HG03064 (cell line): ENCODE measurements around the gene SMCR8.
"Not testable (repeated sequence)": the region's sequence is repeated elsewhere in the genome, so short reads cannot be mapped to it uniquely, and the experiment has no call there.

Experiments used
- ATAC-seq: cut with Tn5 transposase; IDR thresholded peaks from one replicate; pipeline ENCODE4 v1.9.1; 2021; ENCODE audit warnings: low read depth; ENCODE audit not compliant: unreplicated experiment

Gene SMCR8

DNA sequence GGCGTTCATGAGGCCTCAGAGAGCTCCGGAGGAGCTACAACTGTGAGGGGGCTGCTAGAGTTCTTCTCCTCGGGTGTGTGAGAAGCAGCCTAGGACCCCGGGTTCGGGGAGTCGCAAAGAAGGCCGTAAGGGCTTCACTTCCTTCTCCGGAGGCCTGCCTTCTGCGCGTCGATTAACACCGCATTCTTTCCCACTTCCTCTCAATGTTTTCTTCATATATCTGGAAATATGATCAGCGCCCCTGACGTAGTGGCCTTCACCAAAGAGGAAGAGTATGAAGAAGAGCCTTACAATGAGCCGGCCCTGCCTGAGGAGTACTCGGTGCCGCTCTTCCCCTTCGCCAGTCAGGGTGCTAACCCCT, 449 bp downstream of the SMCR8 start:
- ATAC-seq: no peak

DNA sequence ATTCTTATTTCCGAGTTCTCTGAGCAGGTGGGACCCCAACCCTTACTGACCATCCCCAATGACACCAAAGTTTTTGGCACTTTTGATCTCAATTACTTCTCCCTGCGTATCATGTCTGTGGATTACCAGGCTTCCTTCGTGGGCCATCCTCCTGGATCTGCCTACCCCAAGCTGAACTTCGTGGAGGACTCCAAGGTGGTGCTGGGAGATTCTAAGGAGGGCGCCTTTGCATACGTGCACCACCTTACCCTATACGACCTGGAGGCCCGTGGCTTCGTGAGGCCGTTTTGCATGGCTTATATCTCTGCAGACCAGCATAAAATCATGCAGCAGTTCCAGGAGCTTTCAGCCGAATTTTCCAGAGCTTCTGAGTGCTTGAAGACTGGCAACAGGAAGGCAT, 868 bp downstream of the SMCR8 start:
- no peak for ATAC-seq

DNA sequence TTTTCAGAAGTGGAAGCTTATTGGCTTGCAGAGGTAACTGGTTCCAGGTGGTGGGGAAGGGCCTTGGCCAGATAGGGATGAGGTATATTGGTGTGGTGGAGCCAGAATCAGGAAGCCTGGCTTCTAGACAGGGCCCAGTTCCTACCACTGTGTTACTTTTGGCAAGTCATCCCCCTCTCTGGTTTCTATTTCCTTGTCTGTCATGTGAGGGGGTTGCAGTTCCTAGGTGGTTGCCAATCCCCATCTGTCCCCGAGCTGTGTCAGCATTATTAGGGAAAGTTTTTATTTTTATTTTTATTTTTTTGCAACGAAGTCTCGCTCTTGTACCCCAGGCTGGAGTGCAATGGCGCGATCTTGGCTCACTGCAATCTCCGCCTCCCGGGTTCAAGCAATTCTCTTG, 3.0 kb downstream of the SMCR8 start:
- no peak for ATAC-seq

DNA sequence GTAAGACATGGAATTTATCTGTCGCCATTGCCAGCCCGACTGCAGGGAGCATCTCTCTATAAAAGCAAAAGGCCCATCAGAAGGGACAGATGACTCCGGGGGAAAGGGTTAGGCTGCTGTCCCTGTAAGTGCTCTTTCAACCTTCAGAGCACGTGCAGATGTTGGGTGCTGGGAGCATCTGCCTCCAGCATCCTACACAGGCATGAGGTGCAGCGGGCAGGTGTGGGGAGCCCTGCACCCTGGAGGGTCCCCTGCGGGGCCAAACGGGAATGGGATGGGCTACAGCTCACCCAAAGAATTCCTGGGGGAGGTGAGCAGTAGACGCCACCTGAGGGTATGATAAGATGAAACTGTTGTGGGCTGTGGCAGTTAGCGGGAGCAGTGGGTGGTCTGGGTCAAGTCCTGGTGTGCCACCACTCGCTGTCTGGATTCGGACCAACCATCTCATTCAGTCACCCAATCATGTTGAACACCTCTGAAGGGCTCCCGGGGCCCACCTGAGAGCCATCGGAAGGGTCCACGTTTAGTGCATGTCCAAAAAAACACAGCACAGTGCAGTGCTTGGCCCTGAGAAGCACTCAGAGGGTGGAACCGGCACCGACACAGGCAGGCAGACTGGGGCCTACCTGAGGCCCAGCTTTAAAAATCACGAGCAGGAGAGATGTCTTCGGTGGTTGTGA, 3.8 kb downstream of the SMCR8 start:
- ATAC-seq: no peak

DNA sequence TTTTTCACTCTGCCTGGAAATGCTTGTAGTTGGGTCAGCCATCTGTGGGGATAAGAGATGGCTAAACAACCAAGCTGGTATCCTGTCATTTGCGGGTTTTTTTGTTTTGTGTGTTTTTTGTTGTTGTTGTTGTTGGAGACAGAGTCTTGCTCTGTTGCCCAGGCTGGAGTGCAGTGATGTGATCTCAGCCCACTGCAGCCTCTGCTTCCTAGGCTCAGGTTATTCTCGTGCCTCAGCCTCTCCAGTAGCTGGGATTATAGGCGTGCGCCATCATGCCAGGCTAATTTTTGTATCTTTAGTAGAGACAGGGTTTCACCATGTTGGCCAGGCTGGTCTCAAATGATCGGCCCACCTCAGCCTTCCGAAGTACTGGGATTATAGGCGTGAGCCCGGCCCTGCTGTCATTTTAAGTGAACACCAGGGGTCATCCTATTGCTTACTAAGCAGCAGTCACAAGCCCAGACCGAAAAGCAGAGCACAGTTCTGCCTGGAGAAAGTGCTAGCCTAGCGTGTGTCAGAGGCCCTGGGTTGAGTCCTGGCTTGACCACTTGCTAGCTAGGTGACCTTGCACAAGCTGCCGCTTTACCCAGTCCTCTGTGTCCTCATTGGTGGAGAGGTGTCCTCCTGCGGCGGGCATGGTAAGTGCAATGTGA, 4.6 kb downstream of the SMCR8 start:
- no peak for ATAC-seq

DNA sequence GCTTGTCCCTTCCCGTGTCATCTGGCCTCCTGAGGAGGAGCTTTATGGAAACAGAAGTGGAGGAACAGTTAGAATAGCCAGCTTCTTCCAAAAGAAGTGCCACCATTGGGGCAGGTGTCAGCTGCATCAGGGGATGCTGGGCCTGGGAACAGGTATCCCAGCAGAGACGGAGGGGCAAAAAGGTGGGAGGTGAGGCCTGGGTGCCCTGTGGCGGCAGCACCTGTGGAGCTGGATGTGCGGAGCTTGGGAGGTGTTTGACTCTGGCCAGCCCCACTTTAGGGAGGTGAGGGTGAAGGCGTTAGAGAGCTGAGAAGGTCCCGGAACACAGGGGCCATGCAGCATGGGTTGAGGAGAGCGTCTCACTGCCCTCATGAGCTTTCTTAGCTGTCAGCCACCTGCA, 5.2 kb downstream of the SMCR8 start:
- ATAC-seq: no peak

DNA sequence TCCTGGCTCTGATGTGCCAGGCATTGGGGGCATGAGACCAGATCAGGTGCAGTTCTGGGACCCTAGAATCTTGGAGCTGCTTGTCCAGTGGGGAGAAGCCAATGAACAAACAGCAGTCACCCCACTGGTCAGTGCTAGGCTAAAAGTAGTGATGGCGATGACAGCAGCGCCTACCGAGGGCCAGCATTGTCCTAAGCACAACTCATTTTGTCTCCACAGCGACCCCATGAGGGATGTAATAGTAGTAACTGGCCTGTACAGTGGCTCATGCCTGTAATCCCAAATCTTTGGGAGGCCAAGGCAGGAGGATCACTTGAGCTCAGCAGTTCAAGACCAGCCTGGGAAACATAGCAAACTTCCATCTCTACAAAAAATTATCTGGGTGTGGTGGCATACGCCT, 6.2 kb downstream of the SMCR8 start:
- no peak for ATAC-seq

DNA sequence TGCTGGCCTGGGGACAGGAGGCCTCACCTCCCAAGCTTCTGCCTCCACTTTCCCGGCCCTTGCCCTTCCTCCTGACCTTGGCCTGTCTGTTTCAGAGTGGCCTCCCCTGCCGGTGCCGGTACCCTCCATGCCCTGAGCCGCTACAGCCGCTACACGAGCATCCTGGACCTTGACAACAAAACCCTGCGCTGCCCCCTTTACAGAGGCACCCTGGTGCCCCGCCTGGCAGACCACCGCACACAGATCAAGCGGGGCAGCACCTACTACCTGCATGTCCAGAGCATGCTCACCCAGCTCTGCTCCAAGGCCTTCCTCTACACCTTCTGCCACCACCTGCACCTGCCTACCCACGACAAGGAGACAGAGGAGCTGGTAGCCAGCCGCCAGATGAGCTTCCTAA, 7.4 kb downstream of the SMCR8 start:
- no peak for ATAC-seq

DNA sequence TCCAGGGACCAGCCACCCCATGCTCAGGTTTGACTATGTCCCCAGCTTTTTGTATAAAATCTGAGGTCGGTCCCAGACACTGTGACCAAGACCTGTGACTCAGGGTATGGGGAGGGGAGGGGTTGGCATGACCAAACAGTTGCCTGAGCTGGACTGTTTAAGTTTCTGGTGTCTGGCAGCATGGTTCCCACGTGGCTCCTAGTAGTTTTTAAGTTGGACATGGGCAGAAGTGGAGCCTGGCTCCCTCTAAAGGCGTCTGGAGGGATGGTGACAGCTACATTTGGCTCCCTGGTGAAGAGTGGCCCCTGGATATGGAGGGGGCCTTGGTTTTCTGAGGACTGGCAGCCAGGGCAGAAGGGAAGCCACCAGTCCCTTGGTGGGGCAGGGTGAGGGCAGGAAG, 7.9 kb downstream of the SMCR8 start:
- no peak for ATAC-seq

DNA sequence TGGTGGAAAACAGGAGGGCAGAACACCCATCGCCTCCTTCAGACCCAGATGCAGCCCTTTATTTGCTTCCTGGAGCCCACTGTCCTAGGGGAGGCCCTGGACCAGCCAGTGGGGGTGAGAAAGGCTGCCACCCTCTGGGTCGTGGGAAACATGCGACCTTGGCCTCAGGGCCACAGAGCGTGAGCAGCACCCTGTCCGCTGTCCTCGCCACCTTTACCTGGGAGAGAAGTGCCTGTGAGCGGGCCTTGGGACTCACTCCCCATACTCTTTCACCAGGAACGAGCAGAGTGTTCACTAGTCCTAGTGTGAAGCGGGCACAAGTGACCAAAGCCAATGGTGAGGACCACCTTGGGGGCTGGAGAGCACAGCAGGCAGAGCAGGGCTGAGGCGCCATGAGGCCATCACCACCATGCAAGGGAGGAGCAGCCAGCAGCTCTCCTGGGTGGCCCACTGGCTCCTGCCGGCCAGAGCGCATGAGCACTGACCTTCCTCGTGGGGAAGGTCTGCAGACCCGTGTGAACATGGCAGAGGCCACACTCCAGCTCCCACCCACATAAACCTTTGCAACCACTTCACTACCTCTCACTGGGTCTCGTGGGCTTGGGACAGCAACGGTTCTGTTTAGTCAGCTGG, 8.5 kb downstream of the SMCR8 start:
- ATAC-seq: no peak

DNA sequence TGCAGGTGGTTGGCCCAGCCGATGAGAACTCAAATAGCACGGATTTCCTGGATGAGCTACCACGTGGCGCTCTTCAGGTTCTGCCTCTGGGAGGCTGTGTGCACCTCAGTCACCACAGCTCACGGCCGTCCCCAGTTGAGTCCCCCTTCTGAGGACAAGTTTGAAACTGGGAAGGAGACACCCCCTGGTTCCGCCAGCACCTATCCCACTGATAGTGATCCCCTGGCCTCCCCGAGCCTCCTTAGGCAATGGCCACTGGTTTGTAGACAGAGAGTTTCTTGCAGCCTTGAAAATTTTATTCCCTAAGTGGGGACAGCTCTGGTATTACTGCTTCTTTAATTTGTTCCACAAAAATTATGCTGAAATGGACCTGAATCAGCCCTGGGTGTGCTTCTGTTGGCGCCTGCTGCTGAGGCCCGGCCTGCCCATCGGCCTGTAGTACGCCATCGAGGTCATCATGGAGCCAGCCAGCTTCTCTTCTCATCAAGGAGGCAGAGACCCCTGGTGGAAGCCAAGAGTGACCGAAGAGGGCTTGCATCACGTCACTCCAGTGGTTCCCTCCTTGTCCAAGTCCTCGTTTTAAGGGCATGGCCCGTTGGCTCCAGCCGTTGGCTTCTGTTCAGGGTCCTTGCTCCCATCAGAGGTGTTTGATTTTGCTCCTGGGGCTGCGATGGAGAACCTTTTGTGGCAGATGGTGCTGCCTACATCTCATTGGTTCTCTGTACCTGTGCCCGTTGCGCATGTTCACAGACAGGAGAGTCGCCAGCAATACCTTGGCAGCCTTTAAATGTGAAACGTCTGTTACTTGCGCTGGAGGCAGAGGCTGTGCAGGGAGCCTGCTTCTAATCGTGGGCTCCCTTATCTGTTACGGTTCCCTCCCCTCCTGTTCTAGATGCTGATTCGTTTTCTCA, 9.3 kb downstream of the SMCR8 start:
- no peak for ATAC-seq

DNA sequence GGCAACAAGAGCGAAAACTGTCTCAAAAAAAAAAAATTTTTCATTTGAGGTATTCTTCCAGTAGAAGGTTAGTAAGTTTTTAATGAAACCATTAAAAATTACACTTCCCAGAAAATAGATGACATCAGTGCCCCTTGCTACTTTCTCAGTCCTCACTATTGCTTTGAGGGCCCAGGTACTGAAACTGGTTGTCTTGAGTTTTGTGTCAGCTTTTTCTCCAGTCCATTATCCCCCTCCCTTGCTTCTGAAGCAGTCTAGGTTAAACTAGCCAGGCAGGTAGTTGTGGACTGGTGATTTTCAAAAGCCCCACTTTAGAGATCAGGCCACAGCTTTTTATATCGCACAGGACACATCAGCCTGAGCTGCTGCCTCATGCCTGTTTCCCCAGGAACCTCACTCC, 10.9 kb downstream of the SMCR8 start:
- ATAC-seq: no peak

DNA sequence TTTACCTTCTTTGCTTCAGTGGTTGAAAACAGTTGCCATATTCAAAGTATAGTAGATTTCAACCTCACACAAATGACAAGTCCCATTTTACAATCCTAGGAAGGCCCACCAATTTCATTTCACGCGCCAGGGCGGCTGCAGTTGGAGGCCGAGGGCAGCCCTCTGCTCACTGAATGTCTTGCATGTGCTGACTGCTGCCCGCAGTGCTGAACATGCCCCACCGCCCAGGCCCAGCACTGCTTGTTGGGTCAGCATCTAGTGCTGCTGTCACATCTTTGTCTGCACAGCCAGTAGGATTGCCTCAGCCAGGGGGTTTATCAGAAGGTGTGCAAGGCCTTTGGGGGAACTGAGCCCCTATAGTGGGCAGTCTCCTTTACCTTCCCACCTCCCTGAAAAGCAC, 11.5 kb downstream of the SMCR8 start:
- no peak for ATAC-seq

DNA sequence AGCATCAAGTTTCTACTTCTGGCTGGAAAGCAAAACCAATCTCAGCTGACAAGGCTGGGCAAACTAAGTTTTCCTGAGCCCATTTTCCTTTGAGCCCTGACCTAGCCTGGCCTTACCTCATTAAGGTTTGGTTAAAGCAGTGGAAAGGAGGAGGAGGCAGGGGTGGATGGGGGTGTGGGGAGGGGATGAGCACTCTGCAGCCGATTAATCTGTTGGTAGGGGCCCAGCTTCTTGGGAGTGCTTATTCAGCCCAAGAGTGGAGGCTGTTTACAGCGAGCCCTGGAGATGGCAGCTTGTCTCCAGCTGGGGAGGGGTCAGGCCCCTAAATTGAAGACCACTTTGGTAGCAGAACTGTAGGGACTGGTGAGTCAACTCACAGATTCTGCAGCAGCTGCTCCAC, 12.0 kb downstream of the SMCR8 start:
- no peak for ATAC-seq

DNA sequence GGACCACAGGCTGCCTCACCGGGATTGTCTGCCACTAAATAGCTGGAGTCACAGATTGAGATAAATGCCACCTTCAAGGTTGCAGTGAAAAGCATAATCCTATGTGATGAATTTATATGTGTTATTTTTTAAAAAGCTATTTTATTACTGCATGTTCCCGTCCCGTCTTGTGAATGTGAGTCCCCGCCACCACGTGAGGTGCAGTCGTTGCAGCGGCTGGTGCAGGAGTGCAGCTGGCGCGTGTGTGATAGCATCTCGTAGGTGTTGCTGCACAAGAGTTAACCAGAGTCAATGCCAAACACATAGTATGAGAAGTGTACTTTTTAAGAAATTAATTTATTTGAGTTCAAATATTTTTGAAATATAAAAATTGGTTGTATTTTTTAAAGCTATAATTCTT, 12.5 kb downstream of the SMCR8 start:
- no peak for ATAC-seq

DNA sequence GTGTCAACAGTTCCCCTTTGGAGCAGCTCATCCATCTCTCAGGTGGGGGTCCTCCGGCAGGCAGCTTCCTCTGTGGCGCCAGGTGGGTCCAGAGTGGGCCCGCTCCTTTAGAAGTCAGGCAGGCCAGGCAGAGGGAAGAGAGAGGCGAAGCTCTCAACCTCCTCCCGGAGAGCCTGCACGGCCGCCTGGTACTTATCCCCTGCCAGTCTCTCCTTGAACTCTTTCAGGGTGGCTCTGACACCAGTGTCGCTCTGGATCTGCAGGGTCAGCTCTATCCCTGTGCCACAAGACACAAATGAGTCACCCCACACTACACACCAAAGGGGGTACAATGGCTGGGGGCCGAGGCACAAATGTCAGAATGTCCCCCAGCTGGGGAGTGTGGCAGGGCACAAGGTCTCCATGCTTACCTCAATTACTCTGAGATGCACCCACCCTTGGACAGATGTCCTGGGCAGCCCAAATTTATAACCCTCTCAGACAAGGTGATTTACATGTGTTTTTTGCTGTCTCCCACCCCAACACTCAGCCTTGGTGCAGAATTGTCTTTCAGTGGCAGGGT, 13.6 kb downstream of the SMCR8 start:
- ATAC-seq: no peak

DNA sequence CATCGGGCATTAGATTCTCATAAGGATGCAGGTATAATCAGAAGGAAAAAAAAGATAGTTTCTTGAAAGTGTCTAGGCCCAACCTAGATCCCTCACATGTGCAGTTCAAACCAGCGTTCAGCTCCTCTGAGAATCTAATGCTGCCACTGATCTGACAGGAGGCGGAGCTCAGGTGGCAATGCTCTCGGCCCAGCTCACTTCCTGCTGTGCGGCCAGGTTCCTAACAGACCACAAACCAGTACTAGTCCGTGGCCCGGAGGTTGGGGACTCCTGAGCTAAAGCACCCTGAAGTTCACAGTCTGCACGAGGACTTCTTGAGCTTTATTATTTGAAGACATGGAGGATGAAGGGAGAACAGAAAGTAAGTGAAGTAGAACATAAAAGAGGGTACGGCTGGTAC, 16.8 kb downstream of the SMCR8 start:
- no peak for ATAC-seq

DNA sequence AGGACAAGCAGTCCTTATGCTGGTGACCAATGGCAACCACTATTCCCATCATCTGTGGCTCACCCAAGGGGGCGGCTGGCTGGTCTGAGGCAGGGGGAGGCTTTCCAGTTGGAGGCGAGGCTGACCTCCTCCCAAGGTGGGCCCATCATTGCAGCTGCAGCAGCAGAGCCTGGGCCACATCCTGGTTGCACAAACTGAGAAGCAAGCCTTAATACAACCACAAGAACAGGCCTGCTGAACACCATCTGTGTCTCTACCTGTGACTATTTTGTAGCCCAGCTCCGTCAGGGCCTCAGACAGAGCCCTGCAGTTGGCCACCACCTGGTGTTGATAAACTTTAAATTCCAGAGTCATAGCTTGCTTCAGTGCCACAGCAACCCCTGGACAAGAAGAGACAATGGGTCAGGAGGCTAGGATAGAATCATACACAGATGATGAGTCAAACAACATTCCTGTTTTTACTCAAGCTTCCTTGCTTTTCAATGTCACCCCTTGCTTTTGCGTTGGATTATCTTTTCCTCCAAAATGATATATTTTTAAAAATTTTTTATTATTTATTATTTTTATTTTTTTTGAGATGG, 17.9 kb downstream of the SMCR8 start:
- no peak for ATAC-seq

DNA sequence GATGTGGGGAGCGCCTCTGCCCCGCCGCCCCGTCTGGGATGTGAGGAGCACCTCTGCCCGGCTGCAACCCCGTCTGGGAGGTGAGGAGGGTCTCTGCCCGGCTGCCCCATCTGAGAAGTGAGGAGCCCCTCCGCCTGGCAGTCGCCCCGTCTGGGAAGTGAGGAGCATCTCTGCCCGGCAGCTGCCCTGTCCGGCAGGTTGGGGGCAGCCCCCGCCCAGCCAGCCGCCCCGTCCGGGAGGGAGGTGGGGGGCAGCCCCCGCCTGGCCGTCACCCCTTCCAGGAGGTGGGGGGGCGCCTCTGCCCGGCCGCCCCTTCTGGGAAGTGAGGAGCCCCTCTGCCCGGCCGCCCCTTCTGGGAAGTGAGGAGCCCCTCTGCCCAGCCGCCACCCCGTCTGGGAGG, 23.1 kb downstream of the SMCR8 start:
- ATAC-seq: not testable (repeated sequence)

DNA sequence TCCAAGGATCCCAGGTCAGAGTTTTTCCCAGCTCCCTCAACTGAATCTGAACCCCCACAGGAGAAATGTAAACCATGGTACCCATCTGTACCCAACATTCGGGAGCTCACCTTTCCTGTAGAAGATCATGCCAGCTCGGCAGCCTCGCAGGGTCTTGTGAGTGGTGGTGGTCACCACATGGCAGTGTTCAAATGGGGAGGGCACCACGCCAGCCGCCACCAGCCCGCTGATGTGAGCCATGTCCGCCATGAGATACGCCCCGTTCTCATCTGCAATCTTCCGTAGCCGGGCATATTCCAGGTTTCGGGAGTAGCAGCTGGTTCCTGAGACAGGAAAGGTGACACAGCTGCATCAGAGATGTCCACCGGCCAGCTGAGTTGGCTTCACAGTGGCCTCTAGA, 24.8 kb downstream of the SMCR8 start:
- no peak for ATAC-seq

DNA sequence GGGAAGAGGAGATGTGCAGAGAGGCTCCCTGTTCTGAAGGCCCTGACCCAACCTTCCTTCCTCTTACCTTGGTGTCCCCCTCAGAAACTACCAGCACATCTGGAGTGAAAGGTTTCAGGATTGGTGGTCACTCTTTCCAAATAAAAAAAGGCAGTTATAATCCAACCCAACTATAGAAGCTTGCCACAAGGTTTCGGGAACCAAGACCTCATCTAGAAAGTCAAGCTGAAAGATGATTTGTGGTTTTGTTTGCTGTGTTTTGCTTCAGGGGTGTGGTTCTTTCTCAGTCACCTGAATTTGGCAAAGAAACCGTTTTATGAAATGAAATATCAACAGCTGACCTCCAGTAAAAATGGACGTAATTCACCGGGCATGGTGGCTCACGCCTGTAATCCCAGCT, 28.9 kb downstream of the SMCR8 start:
- ATAC-seq: no peak
